ENCODE results near the gene MACROD2. TPM values are rescaled to one million over a fixed set of nuclear protein-coding genes. Genes with fewer than 3 reads are reported as not detected.

MACROD2 gene
- total RNA-seq, 1 experiment from 2014 or later = 1.6 TPM

DNA sequence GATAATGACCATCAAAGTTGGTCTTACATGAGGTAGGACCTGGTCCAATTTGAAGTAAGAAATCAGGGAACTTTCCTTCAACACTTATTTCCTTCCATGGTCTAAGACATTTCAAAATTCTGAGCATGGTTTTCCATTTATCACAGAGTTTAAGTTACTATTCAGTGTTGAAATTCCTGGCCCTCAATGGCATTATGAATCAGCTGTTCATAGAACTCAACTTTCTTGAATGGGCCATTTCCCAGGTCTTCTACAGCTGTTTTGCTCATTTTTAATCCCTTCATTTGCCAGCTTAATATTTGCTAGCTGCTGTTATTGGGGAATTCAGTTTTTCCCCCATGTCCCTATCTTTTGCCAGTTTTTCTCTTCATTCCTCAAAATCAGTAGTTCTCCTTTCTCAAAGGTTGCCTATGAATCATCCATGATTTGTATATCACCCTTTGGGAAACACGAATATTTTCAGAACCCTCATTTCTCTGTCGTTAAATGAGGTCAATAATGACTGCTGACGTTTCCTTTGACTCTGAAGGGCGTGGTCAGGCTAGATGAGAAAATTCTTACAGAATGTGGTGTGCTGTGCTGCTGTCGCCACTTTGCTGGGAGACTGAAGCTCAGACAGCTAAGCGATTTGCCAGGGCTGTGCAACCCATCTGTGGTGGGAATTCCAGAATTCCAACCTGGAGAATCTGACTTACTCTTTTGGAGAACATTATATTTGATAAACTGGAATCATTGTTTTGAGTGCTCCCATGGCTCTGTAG is 558.6 kb downstream of the MACROD2 start:
- Histone ChIP-seq H2BK120ac (ENCODE audit: low read depth, low read length, poor library complexity, severe bottlenecking) (no peak overlapping the region), H3K23me2 (ENCODE audit: insufficient read length, low read depth, low read length, poor library complexity, severe bottlenecking) (no peaks in the 10 kb centered on the region), H3K79me2 (ENCODE audit: insufficient read depth, low read length) (no peaks in the 10 kb centered on the region), H4K91ac (ENCODE audit: insufficient read length, low read depth, low read length) (no peak overlapping the region), H2BK5ac (ENCODE audit: insufficient read length, low read length) (no peak overlapping the region), H3T11ph (ENCODE audit: low read length) (no peak overlapping the region), H3K23ac (ENCODE audit: insufficient read length, low read depth, low read length) (no peak overlapping the region), H2BK12ac (ENCODE audit: insufficient read length, low read depth, low read length) (no peak overlapping the region), H3K27me3 (ENCODE audit: insufficient read depth, low read length) (no peaks in the 10 kb centered on the region), H3K79me1 (ENCODE audit: insufficient read depth, low read depth, low read length, poor library complexity, severe bottlenecking) (no peaks in the 10 kb centered on the region), H3K4me2 (ENCODE audit: insufficient read depth, insufficient read length, low read length) (no peak overlapping the region), H2AK5ac (ENCODE audit: insufficient read length, low read length) (no peak overlapping the region), H3K4me1 (ENCODE audit: insufficient read depth, low read length) (no peaks in the 10 kb centered on the region), H3K27ac (ENCODE audit: insufficient read length, low read depth, low read length) (no peak overlapping the region), H3K18ac (ENCODE audit: insufficient read length, low read depth, low read length) (no peak overlapping the region), H3K56ac (ENCODE audit: insufficient read length, low read depth, low read length) (no peak overlapping the region), H3K9ac (ENCODE audit: extremely low read depth, insufficient read length, low read length) (no peak overlapping the region), H4K8ac (replicated peaks; ENCODE audit: insufficient read length, low read depth, low read length) (no peak overlapping the region), H3K4ac (ENCODE audit: low read depth, low read length) (no peak overlapping the region), H2BK15ac (ENCODE audit: low read depth, low read length) (no peak overlapping the region), H4K5ac (ENCODE audit: insufficient read length, low read depth, low read length) (no peak overlapping the region), H4K20me1 (ENCODE audit: control insufficient read depth, insufficient read depth, insufficient read length) (no peaks in the 10 kb centered on the region), H3K9me3 (ENCODE audit: control insufficient read depth, low read depth, low read length) (no peaks in the 10 kb centered on the region), H3K14ac (ENCODE audit: insufficient read depth, low read length) (no peak overlapping the region), H2BK20ac (ENCODE audit: low read depth, low read length, poor library complexity, severe bottlenecking) (no peak overlapping the region), H2AFZ (ENCODE audit: low read length) (no peak overlapping the region)
- H3K9me3 Mint-ChIP-seq = no peaks in the 10 kb centered on the region
- TF ChIP-seq, protein P1, sequence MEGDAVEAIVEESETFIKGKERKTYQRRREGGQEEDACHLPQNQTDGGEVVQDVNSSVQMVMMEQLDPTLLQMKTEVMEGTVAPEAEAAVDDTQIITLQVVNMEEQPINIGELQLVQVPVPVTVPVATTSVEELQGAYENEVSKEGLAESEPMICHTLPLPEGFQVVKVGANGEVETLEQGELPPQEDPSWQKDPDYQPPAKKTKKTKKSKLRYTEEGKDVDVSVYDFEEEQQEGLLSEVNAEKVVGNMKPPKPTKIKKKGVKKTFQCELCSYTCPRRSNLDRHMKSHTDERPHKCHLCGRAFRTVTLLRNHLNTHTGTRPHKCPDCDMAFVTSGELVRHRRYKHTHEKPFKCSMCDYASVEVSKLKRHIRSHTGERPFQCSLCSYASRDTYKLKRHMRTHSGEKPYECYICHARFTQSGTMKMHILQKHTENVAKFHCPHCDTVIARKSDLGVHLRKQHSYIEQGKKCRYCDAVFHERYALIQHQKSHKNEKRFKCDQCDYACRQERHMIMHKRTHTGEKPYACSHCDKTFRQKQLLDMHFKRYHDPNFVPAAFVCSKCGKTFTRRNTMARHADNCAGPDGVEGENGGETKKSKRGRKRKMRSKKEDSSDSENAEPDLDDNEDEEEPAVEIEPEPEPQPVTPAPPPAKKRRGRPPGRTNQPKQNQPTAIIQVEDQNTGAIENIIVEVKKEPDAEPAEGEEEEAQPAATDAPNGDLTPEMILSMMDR (conservative IDR thresholded peaks at IDR 0.05) = no peak
- DNase-seq = no peak
- no peaks in the 10 kb centered on the region for H3K27me3 Mint-ChIP-seq (ENCODE audit: low read depth)
- no peak overlapping the region for H3K4me3 Mint-ChIP-seq
- H3K4me1 Mint-ChIP-seq = no peaks in the 10 kb centered on the region
- WGBS (ENCODE audit: extremely low coverage, insufficient read length, low lambda C conversion rate) = no CpG with 5 or more reads among the region's 6 CpGs
- H3K36me3 Mint-ChIP-seq (ENCODE audit: insufficient read depth in 1 of 3, low read depth in 3 of 3) = no peaks in the 10 kb centered on the region
- no peak overlapping the region for H3K27ac Mint-ChIP-seq

All from H9 (cell line).